GM12878 (cell line): Measurements from ENCODE around the gene RACGAP1. TPM values are rescaled to one million over a fixed set of nuclear protein-coding genes. Genes with fewer than 3 reads are reported as not detected.

Source experiments
- ATAC-seq: fragments of 200-7000 bp; cut with Tn5 transposase; 3 replicates; pipeline ENCODE4 v1.9.1; 2020; ENCODE audit warnings: mild to moderate bottlenecking, moderate library complexity
- BruUV-seq: library from RNA; stranded (reverse); fragments of 400-500 nt; replicated peaks from 2 replicates; lab custom pipeline; 2021; lab: Mats Ljungman, UMichigan
- CTCF ChIA-PET: fragments of 300-600 bp; sonication (Branson Sonifier 250); formaldehyde crosslinking; extraction: SDS; loops from one replicate; lab custom pipeline; 2021; ENCODE audit warnings: inconsistent platforms; lab: Yijun Ruan, JAX
- POLR2A ChIA-PET: fragments of 350-600 bp; formaldehyde crosslinking; extraction: SDS; loops from one replicate; lab custom pipeline; 2021; ENCODE audit warnings: inconsistent platforms; lab: Charles Lee
- RAD21 ChIA-PET: fragments of 300-600 bp; sonication (Branson Sonifier 250); formaldehyde crosslinking; loops from one replicate; lab custom pipeline; 2023; ENCODE audit warnings: antibody characterized with exemption; ENCODE audit not compliant: unreplicated experiment; lab: Charles Lee
- SMC1A ChIA-PET: fragments of 300-600 bp; sonication (Branson Sonifier 250); formaldehyde crosslinking; loops from one replicate; lab custom pipeline; 2023; ENCODE audit not compliant: unreplicated experiment, uncharacterized antibody; lab: Charles Lee
- DNase-seq: peaks from one replicate; pipeline ENCODE4 v3.0.0-alpha.2; 2011; ENCODE audit warnings: low read depth, low spot score
- FAIRE-seq: peaks from 3 replicates; lab custom pipeline; 2011; peaks lifted over from hg19 to GRCh38; lab: Jason Lieb, UNC
- H2AFZ ChIP-seq: 2 replicates; pipeline ENCODE4 v1.6.0; 2011; ENCODE audit warnings: low read depth, low read length, control low read depth; ENCODE audit not compliant: control insufficient read depth
- H3K27ac ChIP-seq: 2 replicates; pipeline ENCODE4 v1.5.1; 2011; ENCODE audit warnings: control low read depth; ENCODE audit not compliant: control insufficient read depth, insufficient read depth
- H3K27me3 ChIP-seq, 2 experiments: replicated peaks in 1 of 2; 2 replicates each; pipeline versions ENCODE4 v1.6.0 to v1.6.1; 2011; ENCODE audit warnings: low read length in 1 of 2; ENCODE audit not compliant: control insufficient read depth in 2 of 2, insufficient read depth in 2 of 2
- H3K36me3 ChIP-seq, 2 experiments: 2 replicates each; pipeline ENCODE4 v1.5.1; 2011; ENCODE audit warnings: low read length in 1 of 2; ENCODE audit not compliant: control insufficient read depth in 2 of 2, insufficient read depth in 2 of 2
- H3K4me1 ChIP-seq: 2 replicates; pipeline ENCODE4 v1.6.1; 2011; ENCODE audit warnings: mild to moderate bottlenecking, low read length, moderate library complexity, mixed read lengths; ENCODE audit not compliant: control insufficient read depth, insufficient read depth
- H3K4me2 ChIP-seq: 2 replicates; pipeline ENCODE4 v1.6.0; 2011; ENCODE audit warnings: control low read depth; ENCODE audit not compliant: control insufficient read depth, insufficient read depth
- H3K4me3 ChIP-seq: fragments of 200-600 bp; sonication (generic); 2 replicates; pipeline ENCODE4 v1.5.1; 2016
- H3K79me2 ChIP-seq: 2 replicates; pipeline ENCODE4 v1.6.0; 2011; ENCODE audit warnings: low read length; ENCODE audit not compliant: control insufficient read depth, insufficient read depth
- H3K9ac ChIP-seq: 2 replicates; pipeline ENCODE4 v1.8.0; 2011; ENCODE audit warnings: low read length, control low read depth, mixed read lengths; ENCODE audit not compliant: control insufficient read depth, insufficient read depth
- H3K9me3 ChIP-seq: replicated peaks from 3 replicates; pipeline ENCODE4 v1.5.1; 2011; ENCODE audit warnings: mild to moderate bottlenecking, low read length; ENCODE audit not compliant: control insufficient read depth, insufficient read depth
- H4K20me1 ChIP-seq: 2 replicates; pipeline ENCODE4 v1.6.0; 2011; ENCODE audit not compliant: control insufficient read depth, insufficient read depth
- ASH2L ChIP-seq: fragments of 300-600, 200-600 bp; sonication (generic); IDR thresholded peaks from 2 replicates; pipeline ENCODE4 v1.6.1; 2017; ENCODE audit warnings: low read depth, mild to moderate bottlenecking, borderline replicate concordance
- ATF7 ChIP-seq: fragments of 450-650 bp; IDR thresholded peaks from 2 replicates; pipeline ENCODE4 v1.6.1; 2016; ENCODE audit warnings: low read depth, mild to moderate bottlenecking
- CHD1 ChIP-seq: IDR thresholded peaks from 2 replicates; pipeline ENCODE4 v1.6.1; 2012; ENCODE audit warnings: low read depth, low read length, improper control_type of control experiment
- FOXK2 ChIP-seq: fragments of 450-650 bp; IDR thresholded peaks from 2 replicates; pipeline ENCODE4 v1.6.1; 2017; ENCODE audit warnings: mild to moderate bottlenecking, moderate library complexity
- MEF2B ChIP-seq: fragments of 450-650 bp; IDR thresholded peaks from 2 replicates; pipeline ENCODE4 v1.6.1; 2018; ENCODE audit warnings: mild to moderate bottlenecking, moderate library complexity; ENCODE audit not compliant: partially characterized antibody, poor library complexity, severe bottlenecking
- NFYA ChIP-seq: IDR thresholded peaks from 2 replicates; pipeline ENCODE4 v1.6.1; 2011; ENCODE audit warnings: low read depth, mild to moderate bottlenecking, low read length, improper control_type of control experiment, borderline replicate concordance
- PKNOX1 ChIP-seq: fragments of 450-650 bp; IDR thresholded peaks from 2 replicates; pipeline ENCODE4 v1.6.1; 2016; ENCODE audit warnings: mild to moderate bottlenecking
- SIN3A ChIP-seq: IDR thresholded peaks from 2 replicates; pipeline ENCODE4 v1.6.1; 2012; ENCODE audit warnings: low read depth, low read length, improper control_type of control experiment
- SMC3 ChIP-seq: IDR thresholded peaks from 2 replicates; pipeline ENCODE4 v1.6.1; 2011; ENCODE audit warnings: low read length, improper control_type of control experiment, borderline replicate concordance
- SUZ12 ChIP-seq: fragments of 200-600 bp; sonication (generic); IDR thresholded peaks from one replicate; pipeline ENCODE4 v1.6.1; 2018; ENCODE audit warnings: antibody characterized with exemption, mild to moderate bottlenecking; ENCODE audit not compliant: unreplicated experiment
- YBX1 ChIP-seq: fragments of 450-650 bp; IDR thresholded peaks from 2 replicates; pipeline ENCODE4 v1.6.1; 2016; ENCODE audit warnings: antibody characterized with exemption
- ZNF217 ChIP-seq: fragments of 450-650 bp; IDR thresholded peaks from 2 replicates; pipeline ENCODE4 v1.6.1; 2017; ENCODE audit warnings: antibody characterized with exemption, mild to moderate bottlenecking
- ZNF274 ChIP-seq: IDR thresholded peaks from one replicate; pipeline ENCODE4 v1.8.0; 2011; ENCODE audit not compliant: insufficient read length, insufficient read depth
- WGBS: methylation state at CpG from one replicate; pipeline ENCODE4 v1.1.6; 2016; ENCODE audit warnings: low lambda C conversion rate; ENCODE audit not compliant: insufficient replicate concordance, insufficient coverage; ENCODE audit errors: missing lambda C conversion rate; 5-methylcytosine and 5-hydroxymethylcytosine counted together
- in situ Hi-C: fragments of 300-500 bp; cut with MboI; formaldehyde crosslinking; loops from 9 replicates; pipeline ENCODE4 v1.14.3; 2018; ENCODE audit warnings: mixed read lengths
- intact Hi-C: fragments of 100-400 bp; cut with micrococcal nuclease; formaldehyde crosslinking; loops from one replicate; pipeline ENCODE4 v1.14.2; 2022; ENCODE audit not compliant: unreplicated experiment
- polyA plus RNA-seq, 11 experiments: library from polyadenylated mRNA; depleted of rRNA in 4 of 11; unstranded in 6 of 11; stranded (reverse) in 5 of 11; fragments of >200 nt; fragmentation: Nextera tagmentation in 4 of 11; fragmentation: Illumina TruSeq in 1 of 11; extraction: Ambion mirVana in 4 of 11; extraction: Trizol in 1 of 11; gene quantifications; 1 replicate in 1 of 11; 2 replicates in 10 of 11; pipeline versions ENCODE4 v1.2.1 to v1.2.3, GENCODE V29; 2011 to 2016; ENCODE audit warnings: inconsistent platforms in 2 of 11, missing spikeins in 2 of 11, low read depth in 1 of 11
- total RNA-seq, 4 experiments: library from RNA; depleted of rRNA in 3 of 4; stranded (reverse); fragments of >200 nt in 3 of 4; fragmentation: Illumina TruSeq in 1 of 4; extraction: Trizol in 1 of 4; gene quantifications; 2 replicates each; pipeline versions ENCODE4 v1.2.1 to v1.2.3, GENCODE V29; 2013 to 2021
- TF ChIP-seq, protein P1 (sequence below): fragments of 450-650 bp; IDR thresholded peaks from 2 replicates; pipeline ENCODE4 v1.6.1; 2017; ENCODE audit warnings: mild to moderate bottlenecking
- TF ChIP-seq, protein P2 (sequence below): fragments of 450-650 bp; IDR thresholded peaks from 2 replicates; pipeline ENCODE4 v1.6.1; 2017; ENCODE audit warnings: antibody characterized with exemption, mild to moderate bottlenecking, moderate library complexity

The RACGAP1 gene
- total and polyA plus RNA-seq, 10 of the 15 experiments (the other 5 are each of a cell fraction or from before 2014, with no cell fraction given), result 32.4 to 87.9 (median 76.2) TPM

DNA sequence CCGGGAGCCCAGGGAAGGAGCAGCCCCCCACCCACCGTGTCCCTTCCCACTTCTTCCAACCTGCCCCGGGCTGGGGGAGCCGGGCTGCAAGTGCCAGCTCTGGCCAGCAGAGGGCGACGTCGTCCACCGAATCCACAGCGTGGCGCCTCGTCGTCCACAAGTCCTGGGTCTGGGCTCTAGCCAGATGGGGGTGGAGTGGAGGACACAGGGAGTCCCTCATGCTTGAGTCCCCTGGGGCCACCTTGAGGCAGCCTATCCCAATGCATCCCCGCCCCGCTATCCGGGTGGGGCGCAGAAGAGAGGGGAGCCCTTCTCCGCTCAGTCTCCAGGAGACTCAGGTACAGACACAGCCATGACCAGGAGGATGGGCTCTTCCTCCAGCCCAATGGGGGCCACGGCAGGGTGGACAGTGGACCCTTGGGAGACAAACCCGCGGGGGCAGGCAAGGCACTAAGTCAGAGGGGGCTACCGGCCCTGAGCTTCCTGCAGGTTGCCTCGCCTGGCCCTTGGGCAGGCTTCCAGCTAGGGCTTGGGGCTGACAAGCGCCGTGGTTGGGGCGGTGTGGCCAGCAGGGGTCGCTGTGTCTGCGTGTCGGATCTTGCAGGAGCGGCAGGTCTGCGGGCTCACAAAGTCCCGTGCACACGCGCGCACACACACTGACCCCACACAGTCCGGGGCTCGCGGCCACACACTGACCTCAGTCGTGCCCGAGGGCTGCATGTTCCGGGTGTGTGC lies 58.1 kb downstream of the RACGAP1 start (continued):
- TF ChIP-seq PKNOX1, result 0 out of 2 replicates have a peak, but pooled peaks have one; percentile 15
- TF ChIP-seq SMC3, result peak; percentile 76
- TF ChIP-seq, protein P1, sequence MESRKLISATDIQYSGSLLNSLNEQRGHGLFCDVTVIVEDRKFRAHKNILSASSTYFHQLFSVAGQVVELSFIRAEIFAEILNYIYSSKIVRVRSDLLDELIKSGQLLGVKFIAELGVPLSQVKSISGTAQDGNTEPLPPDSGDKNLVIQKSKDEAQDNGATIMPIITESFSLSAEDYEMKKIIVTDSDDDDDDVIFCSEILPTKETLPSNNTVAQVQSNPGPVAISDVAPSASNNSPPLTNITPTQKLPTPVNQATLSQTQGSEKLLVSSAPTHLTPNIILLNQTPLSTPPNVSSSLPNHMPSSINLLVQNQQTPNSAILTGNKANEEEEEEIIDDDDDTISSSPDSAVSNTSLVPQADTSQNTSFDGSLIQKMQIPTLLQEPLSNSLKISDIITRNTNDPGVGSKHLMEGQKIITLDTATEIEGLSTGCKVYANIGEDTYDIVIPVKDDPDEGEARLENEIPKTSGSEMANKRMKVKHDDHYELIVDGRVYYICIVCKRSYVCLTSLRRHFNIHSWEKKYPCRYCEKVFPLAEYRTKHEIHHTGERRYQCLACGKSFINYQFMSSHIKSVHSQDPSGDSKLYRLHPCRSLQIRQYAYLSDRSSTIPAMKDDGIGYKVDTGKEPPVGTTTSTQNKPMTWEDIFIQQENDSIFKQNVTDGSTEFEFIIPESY, result no peak
- peak; percentile 25 for TF ChIP-seq MEF2B

DNA sequence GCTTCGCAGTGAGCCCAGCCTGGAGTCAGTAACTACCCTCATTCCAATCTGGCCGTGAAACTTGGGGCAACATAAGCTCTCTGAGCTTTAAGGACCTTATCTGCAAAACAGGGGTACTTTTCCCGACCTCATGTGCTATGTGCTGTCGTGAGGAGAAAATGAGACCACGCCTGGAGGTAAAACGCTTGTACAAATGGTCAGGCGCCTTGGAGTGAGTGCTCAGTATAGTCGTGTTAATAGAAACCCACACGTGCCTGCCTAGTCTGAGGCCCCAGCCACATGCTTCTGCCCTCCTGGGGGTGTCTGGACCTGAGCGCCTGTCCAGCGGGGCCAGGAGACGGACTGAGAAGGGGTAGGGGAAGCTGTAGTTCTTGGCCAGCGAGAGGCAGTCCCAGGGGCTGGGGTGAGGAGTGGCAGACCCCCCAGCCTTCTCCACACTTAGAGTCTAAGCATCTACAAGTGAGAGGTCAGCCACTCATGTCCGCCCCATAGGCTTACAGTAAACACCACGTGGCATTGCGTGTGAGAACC lies 58.7 kb downstream of the RACGAP1 start:
- no peak overlapping the region for H3K9ac ChIP-seq
- ChIA-PET SMC1A (interaction anchor here (0.8 to 4.2 kb wide), 11 partner anchors 21 to 203 kb away, joined by 3 to 25 read pairs (median 4); partner anchors contain the start of gene COX14), RAD21 (interaction anchor here (1.0 to 5.1 kb wide), 14 partner anchors 10 to 196 kb away, joined by 3 to 74 read pairs (median 4); partner anchors contain the start of gene SMARCD1), POLR2A (interaction anchor here (0.6 to 1.0 kb wide), 2 partner anchors 104 to 206 kb away, joined by 3 to 4 read pairs; no protein-coding TSS in a partner anchor), CTCF (interaction anchor here (0.6 to 5.9 kb wide), 45 partner anchors 8 to 916 kb away, joined by 3 to 121 read pairs (median 6); partner anchors contain the start of genes AQP2, COX14 and RACGAP1)
- no peak overlapping the region for H2AFZ ChIP-seq
- in situ Hi-C loops, result no loop called here
- ATAC-seq (no peak), FAIRE-seq (no peak), DNase-seq (no peak)
- no peak overlapping the region for H3K4me3 ChIP-seq
- no peak overlapping the region for H3K27ac ChIP-seq
- no peaks in the 10 kb centered on the region for H4K20me1 ChIP-seq
- intact Hi-C loops, result loop anchor here (1.0 to 5.0 kb wide), 5 partner anchors 73 to 211 kb away; no protein-coding TSS in a partner anchor
- peaks cover 5 to 6% of the 10 kb centered on the region in 2 experiments; a peak in 3 of 4 replicates for H3K27me3 ChIP-seq
- BruUV-seq, result no TSS peak
- H3K79me2 ChIP-seq, result no peaks in the 10 kb centered on the region
- no peak overlapping the region; the same call in 1 of the 2 replicates for H3K4me2 ChIP-seq
- 5% methylated on average over 15 of the region's 16 CpGs for WGBS
- H3K36me3 ChIP-seq, result no peaks in the 10 kb centered on the region
- H3K4me1 ChIP-seq, result peaks cover 8% of the 10 kb centered on the region
- H3K9me3 ChIP-seq, result no peaks in the 10 kb centered on the region; the same call in 2 of the 3 replicates
- TF ChIP-seq YBX1, result no peak
- TF ChIP-seq, protein P2, sequence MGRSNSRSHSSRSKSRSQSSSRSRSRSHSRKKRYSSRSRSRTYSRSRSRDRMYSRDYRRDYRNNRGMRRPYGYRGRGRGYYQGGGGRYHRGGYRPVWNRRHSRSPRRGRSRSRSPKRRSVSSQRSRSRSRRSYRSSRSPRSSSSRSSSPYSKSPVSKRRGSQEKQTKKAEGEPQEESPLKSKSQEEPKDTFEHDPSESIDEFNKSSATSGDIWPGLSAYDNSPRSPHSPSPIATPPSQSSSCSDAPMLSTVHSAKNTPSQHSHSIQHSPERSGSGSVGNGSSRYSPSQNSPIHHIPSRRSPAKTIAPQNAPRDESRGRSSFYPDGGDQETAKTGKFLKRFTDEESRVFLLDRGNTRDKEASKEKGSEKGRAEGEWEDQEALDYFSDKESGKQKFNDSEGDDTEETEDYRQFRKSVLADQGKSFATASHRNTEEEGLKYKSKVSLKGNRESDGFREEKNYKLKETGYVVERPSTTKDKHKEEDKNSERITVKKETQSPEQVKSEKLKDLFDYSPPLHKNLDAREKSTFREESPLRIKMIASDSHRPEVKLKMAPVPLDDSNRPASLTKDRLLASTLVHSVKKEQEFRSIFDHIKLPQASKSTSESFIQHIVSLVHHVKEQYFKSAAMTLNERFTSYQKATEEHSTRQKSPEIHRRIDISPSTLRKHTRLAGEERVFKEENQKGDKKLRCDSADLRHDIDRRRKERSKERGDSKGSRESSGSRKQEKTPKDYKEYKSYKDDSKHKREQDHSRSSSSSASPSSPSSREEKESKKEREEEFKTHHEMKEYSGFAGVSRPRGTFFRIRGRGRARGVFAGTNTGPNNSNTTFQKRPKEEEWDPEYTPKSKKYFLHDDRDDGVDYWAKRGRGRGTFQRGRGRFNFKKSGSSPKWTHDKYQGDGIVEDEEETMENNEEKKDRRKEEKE, result no peak
- no peak for TF ChIP-seq ASH2L
- TF ChIP-seq ATF7, result no peak
- TF ChIP-seq SIN3A, result no peak
- no peak for TF ChIP-seq SUZ12
- TF ChIP-seq CHD1, result no peak
- no peak for TF ChIP-seq FOXK2
- no peak for TF ChIP-seq ZNF217
- TF ChIP-seq ZNF274, result no peak
- TF ChIP-seq NFYA, result no peak
